RWPE2 (cell line): ENCODE results near the gene DNM1.
A peak's percentile ranks its signal among the peaks of the same experiment; 100 is the strongest.

Experiments
- ATAC-seq: fragments of 200-7000 bp; cut with Tn5 transposase; 3 replicates; pipeline ENCODE4 v1.9.1; 2021; ENCODE audit warnings: low read depth
- DNase-seq: peaks from one replicate; pipeline ENCODE4 v3.0.0-alpha.2; 2020; ENCODE audit warnings: low spot score
- H3K27ac ChIP-seq: fragments of 450-650 bp; 2 replicates; pipeline ENCODE4 v1.5.1; 2017; ENCODE audit warnings: mild to moderate bottlenecking; ENCODE audit not compliant: poor library complexity, severe bottlenecking
- H3K27me3 ChIP-seq: fragments of 250-450 bp; sonication (Bioruptor Pico); 2 replicates; pipeline ENCODE4 v1.5.1; 2021; ENCODE audit warnings: mild to moderate bottlenecking, moderate library complexity; ENCODE audit not compliant: insufficient read depth, poor library complexity, severe bottlenecking
- H3K36me3 ChIP-seq: fragments of 250-450 bp; sonication (Bioruptor Pico); 2 replicates; pipeline ENCODE4 v1.5.1; 2020; ENCODE audit warnings: low read depth, mild to moderate bottlenecking, moderate library complexity
- H3K4me1 ChIP-seq: fragments of 250-450 bp; sonication (Bioruptor Pico); 2 replicates; pipeline ENCODE4 v1.5.1; 2021; ENCODE audit warnings: mild to moderate bottlenecking, moderate library complexity; ENCODE audit not compliant: insufficient read depth, poor library complexity, severe bottlenecking
- H3K4me3 ChIP-seq: fragments of 250-450 bp; sonication (Bioruptor Pico); 2 replicates; pipeline ENCODE4 v1.5.1; 2021; ENCODE audit warnings: mild to moderate bottlenecking, moderate library complexity; ENCODE audit not compliant: severe bottlenecking
- H3K9me3 ChIP-seq: fragments of 250-450 bp; sonication (Bioruptor Pico); 2 replicates; pipeline ENCODE4 v1.5.1; 2021; ENCODE audit warnings: mild to moderate bottlenecking, moderate library complexity; ENCODE audit not compliant: severe bottlenecking
- CTCF ChIP-seq: fragments of 450-650 bp; IDR thresholded peaks from one replicate; pipeline ENCODE4 v1.5.1; 2017; ENCODE audit warnings: mild to moderate bottlenecking, moderate library complexity; ENCODE audit not compliant: poor library complexity, severe bottlenecking

Gene DNM1

GRCh38 chr9:128242828-128243214, 39.6 kb downstream of the DNM1 start:
- Histone ChIP-seq H3K27me3 (no peaks in the 10 kb centered on the region), H3K27ac (no peak overlapping the region), H3K4me3 (no peak overlapping the region), H3K9me3 (no peaks in the 10 kb centered on the region), H3K4me1 (no peaks in the 10 kb centered on the region), H3K36me3 (no peaks in the 10 kb centered on the region)
- DNase-seq, result no peak
- no peak for ATAC-seq
- no peak for TF ChIP-seq CTCF

- no peak overlapping the region for H3K27ac ChIP-seq
- no peak for DNase-seq
- TF ChIP-seq CTCF, result no peak
- no peaks in the 10 kb centered on the region for H3K4me1 ChIP-seq
- no peaks in the 10 kb centered on the region for H3K27me3 ChIP-seq
- no peaks in the 10 kb centered on the region for H3K9me3 ChIP-seq
- H3K36me3 ChIP-seq, result no peaks in the 10 kb centered on the region
- no peak overlapping the region for H3K4me3 ChIP-seq
- ATAC-seq, result no peak
These were observed 40.2 kb downstream of the DNM1 start for GRCh38 chr9:128243215-128244018.

GRCh38 chr9:128244091-128244836, 41.1 kb downstream of the DNM1 start:
- Histone ChIP-seq H3K4me1 (no peaks in the 10 kb centered on the region), H3K27ac (no peak overlapping the region), H3K4me3 (no peak overlapping the region), H3K27me3 (no peaks in the 10 kb centered on the region), H3K36me3 (no peaks in the 10 kb centered on the region), H3K9me3 (no peaks in the 10 kb centered on the region)
- no peak for TF ChIP-seq CTCF
- ATAC-seq (no peak), DNase-seq (no peak)

GRCh38 chr9:128244837-128245231, 41.7 kb downstream of the DNM1 start:
- DNase-seq, result peak; percentile 45
- Histone ChIP-seq H3K27ac (no peak overlapping the region), H3K36me3 (no peaks in the 10 kb centered on the region), H3K4me1 (no peaks in the 10 kb centered on the region), H3K27me3 (no peaks in the 10 kb centered on the region), H3K9me3 (no peaks in the 10 kb centered on the region), H3K4me3 (no peak overlapping the region)
- no peak for TF ChIP-seq CTCF
- 0 out of 3 replicates have a peak, but pooled peaks have one; percentile 11 for ATAC-seq
